RPMI8226 (cell line): Measurements from ENCODE around the gene PFN4.
"Not testable (repeated sequence)": the region's sequence is repeated elsewhere in the genome, so short reads cannot be mapped to it uniquely, and the experiment has no call there.

Experiments used
- DNase-seq: peaks from one replicate; pipeline ENCODE4 v3.0.0-alpha.2; 2015

The PFN4 gene, protein sequence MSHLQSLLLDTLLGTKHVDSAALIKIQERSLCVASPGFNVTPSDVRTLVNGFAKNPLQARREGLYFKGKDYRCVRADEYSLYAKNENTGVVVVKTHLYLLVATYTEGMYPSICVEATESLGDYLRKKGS

DNA sequence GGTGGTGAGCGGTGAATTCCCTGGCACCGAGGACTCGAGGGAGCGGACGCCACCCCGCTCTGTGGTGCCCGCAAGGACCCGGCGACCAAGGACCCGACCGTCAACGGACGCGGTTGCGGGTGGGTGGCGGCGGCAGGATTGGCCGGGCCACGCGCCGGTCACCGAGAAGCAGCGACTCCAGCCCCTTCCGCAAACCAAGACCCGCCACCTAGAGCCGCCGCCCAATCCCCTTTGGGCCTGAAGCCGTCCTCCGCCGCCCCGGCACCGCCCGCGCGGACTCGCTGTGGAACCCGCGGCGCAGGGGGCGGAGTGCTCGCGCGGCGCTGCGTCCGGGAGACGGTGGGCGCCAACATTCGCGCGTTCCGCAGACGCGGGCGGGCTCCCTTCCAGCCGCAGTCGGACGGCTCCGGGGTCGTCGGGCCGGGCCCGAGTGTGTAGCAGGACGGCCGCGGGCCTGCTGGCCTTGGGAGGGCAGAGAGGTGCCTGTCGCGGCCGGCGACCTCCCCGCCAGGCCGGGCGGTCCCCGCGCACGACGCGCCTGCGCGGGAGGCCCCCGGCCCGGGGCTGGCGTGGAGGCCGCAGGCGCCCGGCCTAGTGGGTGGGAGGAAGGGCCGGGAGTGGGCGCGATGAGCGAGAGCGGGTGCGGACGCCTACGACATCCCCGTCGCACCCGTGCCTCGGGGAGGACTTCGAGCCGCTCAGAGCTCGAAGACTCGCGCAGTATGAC is at the start of gene PFN4, which contains the start of gene FAM228B:
Gene PFN4, minus strand, starts transcription at position 140 of the 727 bp plus-strand sequence. CDS start 799 bp downstream, outside the sequence.
Gene FAM228B, plus strand, starts transcription at position 275 of the 727 bp plus-strand sequence. CDS start 893 bp downstream, outside the sequence.
- DNase-seq: peak; percentile 58

DNA sequence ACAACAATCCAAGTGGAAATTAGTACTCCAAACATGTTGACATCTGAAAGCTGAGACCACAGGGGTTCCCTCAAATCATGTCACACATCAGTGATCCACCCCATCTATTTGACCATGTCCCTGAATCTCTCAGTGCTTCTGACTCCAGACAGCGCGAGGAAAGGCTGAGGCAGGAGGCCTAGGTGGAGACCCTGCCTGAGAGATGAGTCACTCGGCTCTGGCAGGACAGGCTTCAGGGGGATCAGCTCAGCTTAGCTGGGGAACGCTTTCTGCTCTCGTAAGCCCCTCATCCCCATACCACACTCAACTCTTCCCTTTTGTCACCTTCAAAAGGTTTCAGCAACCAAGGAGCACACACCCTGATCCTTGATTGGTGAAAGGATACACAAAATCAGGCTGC is 45.9 kb upstream of the PFN4 start:
- no peak for DNase-seq

DNA sequence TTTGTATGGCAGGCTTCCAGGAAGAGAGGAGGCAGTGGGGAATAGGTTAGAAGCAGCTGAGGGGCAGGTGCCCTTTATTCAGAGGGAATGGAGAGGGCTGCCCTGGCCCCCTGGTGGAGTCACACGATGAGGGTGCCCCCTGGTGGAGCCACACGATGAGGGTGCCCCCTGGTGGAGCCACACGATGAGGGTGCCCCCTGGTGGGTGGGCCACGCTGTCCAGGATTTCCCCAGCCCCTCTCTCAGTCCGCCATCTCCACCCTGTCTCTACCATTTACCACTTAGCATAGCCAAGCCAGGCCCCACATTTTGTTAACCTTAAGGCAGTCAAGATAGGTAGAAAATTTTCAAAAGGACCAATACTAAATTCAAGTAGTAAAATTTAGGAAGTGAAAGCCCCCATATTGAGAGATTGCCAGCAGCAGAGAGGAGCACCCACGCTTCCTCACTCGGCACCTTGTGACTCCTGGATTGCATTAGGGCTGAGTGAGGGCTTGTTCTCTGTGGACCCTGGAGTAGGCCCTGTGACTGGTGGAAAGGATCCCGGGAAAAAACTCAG is 41.4 kb upstream of the PFN4 start:
- peak; percentile 40 for DNase-seq

GRCh38 chr2:24163601-24164000 is 40.5 kb upstream of the PFN4 start:
- DNase-seq: no peak

DNA sequence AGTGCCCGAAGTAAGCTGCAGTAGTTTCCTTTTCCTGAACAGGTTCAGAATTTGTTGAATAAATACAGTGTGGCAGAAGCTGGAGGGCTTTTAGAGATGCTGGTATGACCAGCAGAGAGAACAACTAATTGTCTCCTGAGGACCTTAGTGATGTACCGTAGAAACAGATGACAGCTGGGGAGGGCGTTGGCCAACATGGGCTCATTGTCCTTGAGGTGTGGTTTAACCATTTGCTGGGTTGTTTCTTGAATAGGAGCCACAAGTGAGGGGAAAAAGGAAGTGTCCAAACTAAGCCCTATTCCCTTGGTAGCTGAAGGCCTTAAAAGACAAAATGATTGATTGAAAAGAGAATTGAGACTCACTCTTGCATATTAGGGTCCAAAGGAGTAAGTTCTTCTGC is 40.1 kb upstream of the PFN4 start:
- DNase-seq: no peak

GRCh38 chr2:24162494-24162893 is 39.4 kb upstream of the PFN4 start:
- DNase-seq: no peak

- no peak for DNase-seq
Observed at GRCh38 chr2:24160761-24161160, 37.6 kb upstream of the PFN4 start.

DNA sequence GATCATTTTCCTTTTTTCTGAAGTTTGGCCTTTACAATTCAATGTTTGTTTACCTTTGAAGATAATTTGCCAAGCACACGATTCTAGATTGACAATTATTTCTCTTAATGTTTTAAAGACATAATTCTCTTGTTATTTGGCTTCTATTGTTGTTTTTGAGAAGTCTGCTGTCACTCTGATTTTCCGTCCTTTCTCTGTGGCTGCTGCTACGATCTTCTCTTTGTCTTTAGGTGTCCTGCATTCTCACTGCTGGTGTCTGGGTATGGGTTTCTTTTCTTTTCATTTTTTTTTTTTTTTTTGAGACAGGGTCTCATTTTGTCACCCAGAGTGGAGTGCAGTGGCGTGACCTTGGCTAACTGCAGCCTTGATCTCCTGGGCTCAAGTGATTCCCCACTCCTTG is 36.6 kb upstream of the PFN4 start:
- DNase-seq: no peak

GRCh38 chr2:24158131-24158530 is 35.0 kb upstream of the PFN4 start:
- DNase-seq: no peak

DNA sequence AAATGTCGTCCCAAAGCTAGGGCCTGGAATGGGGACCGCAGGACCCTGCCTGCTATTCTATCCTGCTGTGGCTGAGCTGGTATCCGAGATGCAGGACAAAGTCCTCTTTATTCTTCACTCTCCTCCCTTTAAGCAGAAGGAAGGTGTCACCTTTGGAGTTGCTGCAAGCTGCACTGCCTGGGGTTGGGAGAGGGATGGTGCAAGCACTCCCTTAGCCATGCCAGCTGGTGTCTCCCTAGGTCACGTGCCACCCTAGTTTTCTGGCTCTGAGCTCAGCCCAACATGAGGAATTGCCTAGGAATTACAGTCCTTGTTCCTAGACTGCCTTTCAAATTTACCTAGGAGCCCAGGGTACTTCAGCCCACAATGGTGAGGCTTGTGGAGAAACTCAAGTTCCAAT is 30.3 kb upstream of the PFN4 start:
- no peak for DNase-seq

- no peak for DNase-seq
Observed at GRCh38 chr2:24152413-24153197, 29.5 kb upstream of the PFN4 start.

- no peak for DNase-seq
Observed at GRCh38 chr2:24147364-24147763, 24.2 kb upstream of the PFN4 start.

DNA sequence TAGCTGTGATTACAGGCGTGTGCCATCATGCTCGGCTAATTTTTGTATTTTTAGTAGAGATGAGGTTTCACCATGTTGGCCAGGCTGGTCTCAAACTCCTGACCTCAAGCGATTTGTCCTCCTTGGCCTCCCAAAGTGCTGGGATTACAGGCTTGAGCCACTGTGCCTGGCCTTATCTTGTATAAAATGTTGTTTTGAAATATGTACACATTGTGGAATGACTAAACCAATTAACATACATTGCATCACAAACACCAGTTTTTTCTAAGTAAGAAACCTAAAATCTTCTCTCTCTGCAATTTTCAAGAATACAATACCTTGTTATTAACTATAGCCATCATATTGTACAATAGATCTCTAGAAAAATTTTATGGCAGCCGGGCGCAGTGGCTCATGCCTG is 17.2 kb upstream of the PFN4 start:
- not testable (repeated sequence) for DNase-seq

DNA sequence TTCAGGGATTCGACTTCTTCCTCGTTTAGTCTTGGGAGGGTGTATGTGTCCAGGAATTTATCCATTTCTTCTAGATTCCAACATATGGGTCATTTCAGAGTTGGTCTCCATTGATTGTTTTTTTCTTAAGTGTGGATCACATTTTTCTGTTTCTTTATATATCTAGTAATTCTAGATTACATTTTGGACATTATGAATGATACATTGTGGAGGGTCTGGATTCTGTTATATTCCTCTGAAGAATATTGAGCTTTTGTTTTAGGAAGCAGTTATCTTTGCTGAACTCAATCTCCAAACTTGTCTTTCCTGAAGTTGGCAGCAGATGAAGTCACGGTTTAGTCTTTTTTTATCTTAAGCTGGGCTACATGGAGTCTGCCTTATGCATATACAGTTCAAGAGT is 9.4 kb upstream of the PFN4 start:
- no peak for DNase-seq

GRCh38 chr2:24125956-24126355 is 2.8 kb upstream of the PFN4 start:
- no peak for DNase-seq

DNA sequence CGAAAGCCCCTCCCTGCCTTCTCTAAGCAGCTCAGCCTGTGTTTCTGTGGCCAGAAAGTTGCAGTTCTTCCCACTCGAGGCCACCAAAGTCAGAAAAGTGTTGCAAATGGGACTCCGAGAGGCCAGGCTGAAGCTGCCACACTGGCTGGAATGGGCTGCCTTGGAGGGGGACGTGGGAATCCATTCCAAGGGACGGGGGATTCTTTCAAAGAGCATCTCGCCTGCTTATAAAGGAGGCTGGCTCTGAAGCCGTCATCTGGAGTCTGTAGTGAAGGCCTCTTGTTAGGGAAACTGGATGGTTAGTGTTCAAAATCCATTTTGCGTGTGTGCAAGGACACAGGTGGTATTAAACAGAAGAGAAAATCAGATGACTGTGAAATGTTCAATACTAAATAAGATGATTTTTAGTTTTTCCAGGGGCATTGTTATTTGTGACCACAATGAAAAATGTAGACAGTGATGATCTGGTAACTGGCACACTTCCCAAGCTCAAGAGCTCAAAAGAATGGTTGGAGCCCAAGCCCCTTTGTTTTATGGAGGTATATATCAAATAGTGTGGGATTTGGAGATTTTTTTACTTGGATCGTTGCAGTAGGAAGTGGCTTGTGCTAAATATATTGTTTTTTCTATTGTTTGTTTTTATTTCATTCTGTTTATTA is 917 bp upstream of the PFN4 start:
- DNase-seq: no peak

- DNase-seq: no peak
Observed at GRCh38 chr2:24122366-24123194, 554 bp downstream of the PFN4 start.

DNA sequence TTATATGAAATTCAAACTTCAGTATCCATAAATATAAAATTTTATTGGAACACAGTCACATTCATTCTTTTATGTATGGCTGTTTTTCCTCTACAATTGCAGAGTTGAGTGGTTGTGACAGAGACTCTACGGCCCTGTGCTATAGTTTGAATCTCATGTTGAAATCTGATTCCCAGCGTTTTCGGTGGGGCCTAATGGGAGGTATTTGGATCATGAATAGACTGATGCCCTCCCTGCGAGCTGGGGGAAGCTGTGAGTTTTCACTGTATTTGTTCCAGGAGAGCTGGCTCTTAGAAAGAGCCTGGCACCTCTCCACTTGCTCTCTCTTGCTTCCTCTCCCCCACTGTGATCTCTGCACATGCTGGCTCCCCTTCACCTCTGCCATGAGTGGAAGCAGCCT is 1.7 kb downstream of the PFN4 start:
- no peak for DNase-seq

GRCh38 chr2:24121066-24121465 is 2.1 kb downstream of the PFN4 start:
- DNase-seq: no peak

GRCh38 chr2:24117902-24118301 is 5.2 kb downstream of the PFN4 start:
- no peak for DNase-seq

DNA sequence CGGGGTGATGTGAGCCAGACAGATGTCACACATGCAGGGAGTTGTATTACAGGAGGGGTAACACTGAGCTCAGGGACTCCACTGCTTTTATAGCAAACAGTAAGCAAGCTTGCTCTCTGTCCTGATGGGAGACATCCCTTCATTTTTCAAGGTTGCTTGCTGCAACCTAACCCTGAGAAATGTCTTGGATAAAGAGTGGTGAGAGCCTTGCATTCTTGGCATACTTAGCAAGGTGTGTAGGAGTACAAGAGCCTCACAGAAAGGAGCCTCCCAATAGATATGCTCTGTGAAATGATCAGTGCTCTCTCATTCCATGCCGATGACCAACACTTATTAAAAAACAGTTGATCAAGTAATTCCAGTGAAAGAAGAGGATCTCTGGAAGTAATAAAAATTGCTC is 8.1 kb downstream of the PFN4 start:
- DNase-seq: no peak

- no peak for DNase-seq
Observed at GRCh38 chr2:24111407-24111901, 11.7 kb downstream of the PFN4 start.
